BJ (cell line): ENCODE results near the gene HINT2. TPM values are rescaled to one million over a fixed set of nuclear protein-coding genes. Genes with fewer than 3 reads are reported as not detected.
A peak's percentile ranks its signal among the peaks of the same experiment; 100 is the strongest.

Source experiments
- CTCF ChIA-PET: fragments of 350-600 bp; formaldehyde crosslinking; extraction: SDS; loops from one replicate; lab custom pipeline; 2021; ENCODE audit warnings: antibody characterized with exemption, inconsistent platforms; lab: Yijun Ruan, JAX
- POLR2A ChIA-PET: fragments of 300-600 bp; sonication (Branson Sonifier 250); formaldehyde crosslinking; extraction: SDS; loops from one replicate; lab custom pipeline; 2021; ENCODE audit warnings: antibody characterized with exemption; lab: Charles Lee
- DNase-seq: peaks from one replicate; pipeline ENCODE4 v3.0.0-alpha.2; 2011; ENCODE audit warnings: low read depth
- H3K27me3 ChIP-seq: 2 replicates; pipeline ENCODE4 v1.6.0; 2011; ENCODE audit warnings: low read length; ENCODE audit not compliant: control insufficient read depth, insufficient read depth
- H3K36me3 ChIP-seq: 2 replicates; pipeline ENCODE4 v1.5.1; 2011; ENCODE audit warnings: low read length; ENCODE audit not compliant: control insufficient read depth, insufficient read depth
- H3K4me3 ChIP-seq: 2 replicates; pipeline ENCODE4 v1.5.1; 2011; ENCODE audit warnings: low read depth, mild to moderate bottlenecking, control low read depth, low read length
- CTCF ChIP-seq: IDR thresholded peaks from 2 replicates; pipeline ENCODE4 v1.5.1; 2011; ENCODE audit warnings: low read depth, mild to moderate bottlenecking, control low read depth, inconsistent platforms, low read length, moderate library complexity; ENCODE audit not compliant: insufficient read depth
- polyA plus RNA-seq: library from polyadenylated mRNA; depleted of rRNA; stranded (reverse); fragments of >200 nt; gene quantifications from 2 replicates; pipeline ENCODE4 v1.2.3, GENCODE V29; 2011

HINT2 gene
- polyA plus RNA-seq, 1 experiment = 30.0 TPM

- no peaks in the 10 kb centered on the region for H3K36me3 ChIP-seq
- no peak for DNase-seq
- H3K4me3 ChIP-seq = no peak overlapping the region
- TF ChIP-seq CTCF = no peak
- POLR2A ChIA-PET = no interaction called here
- H3K27me3 ChIP-seq = peaks cover 2% of the 10 kb centered on the region; the same call in 1 of the 2 replicates
- CTCF ChIA-PET = interaction anchor here (0.6 to 0.8 kb wide), 2 partner anchors 9 to 164 kb away, joined by 3 read pairs; no protein-coding TSS in a partner anchor
These were observed 1.9 kb upstream of the HINT2 start for GRCh38 chr9:35816708-35817107.

GRCh38 chr9:35814106-35814840, 569 bp downstream of the HINT2 start:
- no peak for DNase-seq
- Histone ChIP-seq H3K36me3 (no peaks in the 10 kb centered on the region; the same call in 1 of the 2 replicates), H3K27me3 (peaks cover 2% of the 10 kb centered on the region; the same call in 1 of the 2 replicates), H3K4me3 (peak overlapping the region; percentile 59)
- TF ChIP-seq CTCF = peak; percentile 58
- POLR2A ChIA-PET = interaction anchor here (0.6 to 1.0 kb wide), 2 partner anchors 68 to 278 kb away, joined by 3 to 5 read pairs; no protein-coding TSS in a partner anchor
- CTCF ChIA-PET = interaction anchor here (0.6 to 5.0 kb wide), 11 partner anchors 13 to 169 kb away, joined by 3 to 46 read pairs (median 7); partner anchors contain the start of genes CCDC107, FAM221B, NPR2 and RMRP

GRCh38 chr9:35813434-35814105, 1.3 kb downstream of the HINT2 start:
- H3K4me3 ChIP-seq = no peak overlapping the region
- POLR2A ChIA-PET = interaction anchor here (1.0 kb wide), 1 partner anchor 69 kb away, joined by 3 read pairs; no protein-coding TSS in a partner anchor
- H3K36me3 ChIP-seq = peaks cover 2% of the 10 kb centered on the region
- CTCF ChIA-PET = interaction anchor here (0.6 to 5.0 kb wide), 13 partner anchors 14 to 170 kb away, joined by 3 to 46 read pairs (median 5); partner anchors contain the start of genes CCDC107, FAM221B, NPR2 and RMRP
- no peak for DNase-seq
- peaks cover 2% of the 10 kb centered on the region; the same call in 1 of the 2 replicates for H3K27me3 ChIP-seq
- TF ChIP-seq CTCF = peak; percentile 37

- CTCF ChIA-PET = interaction anchor here (0.6 to 5.0 kb wide), 10 partner anchors 13 to 184 kb away, joined by 3 to 46 read pairs (median 4); partner anchors contain the start of genes FAM221B and NPR2
- POLR2A ChIA-PET = interaction anchor here (0.6 kb wide), 1 partner anchor 18 kb away, joined by 3 read pairs; no protein-coding TSS in a partner anchor
- H3K36me3 ChIP-seq = peaks cover 9% of the 10 kb centered on the region
- peak within 1 kb of the TSS; percentile 48 for H3K4me3 ChIP-seq
- no peaks in the 10 kb centered on the region for H3K27me3 ChIP-seq
- TF ChIP-seq CTCF = no peak
- DNase-seq = peak; percentile 83
These were observed 2.7 kb downstream of the HINT2 start, which contains the start of gene SPAG8 for GRCh38 chr9:35812025-35812602. Gene SPAG8 (minus strand): TSS chr9:35812262. CDS start chr9:35812147, 115 bp downstream.
